HuH-7 (cell line): ENCODE results near the gene MCM5.
A peak's percentile ranks its signal among the peaks of the same experiment; 100 is the strongest.
"Not testable (repeated sequence)": the region's sequence is repeated elsewhere in the genome, so short reads cannot be mapped to it uniquely, and the experiment has no call there.

ENCODE experiments used
- DNase-seq: peaks from one replicate; pipeline ENCODE4 v3.0.0; 2011; ENCODE audit warnings: low spot score

The MCM5 gene

GRCh38 chr22:35432228-35432905 is 32.4 kb downstream of the MCM5 start:
- DNase-seq = no peak

- DNase-seq = no peak
These were observed 34.2 kb downstream of the MCM5 start for GRCh38 chr22:35434061-35434710.

GRCh38 chr22:35435201-35435740 is 35.3 kb downstream of the MCM5 start:
- DNase-seq = no peak

- DNase-seq = no peak
These were observed 36.5 kb downstream of the MCM5 start for GRCh38 chr22:35436421-35436820.

GRCh38 chr22:35437049-35437448 is 37.1 kb downstream of the MCM5 start:
- peak; percentile 37 for DNase-seq

GRCh38 chr22:35438673-35439364 is 38.9 kb downstream of the MCM5 start:
- not testable (repeated sequence) for DNase-seq

GRCh38 chr22:35439365-35439717 is 39.4 kb downstream of the MCM5 start:
- no peak for DNase-seq

GRCh38 chr22:35440129-35440528 is 40.2 kb downstream of the MCM5 start:
- no peak for DNase-seq

GRCh38 chr22:35441489-35442100 is 41.7 kb downstream of the MCM5 start:
- DNase-seq = no peak

- no peak for DNase-seq
These were observed 42.5 kb downstream of the MCM5 start for GRCh38 chr22:35442471-35442870.

GRCh38 chr22:35443338-35443737 is 43.4 kb downstream of the MCM5 start:
- DNase-seq = no peak

GRCh38 chr22:35443790-35444684 is 44.1 kb downstream of the MCM5 start:
- DNase-seq = no peak

GRCh38 chr22:35444685-35445399 is 44.9 kb downstream of the MCM5 start:
- DNase-seq = no peak

- DNase-seq = no peak
These were observed 46.0 kb downstream of the MCM5 start for GRCh38 chr22:35445933-35446332.

- no peak for DNase-seq
These were observed 46.4 kb downstream of the MCM5 start for GRCh38 chr22:35446365-35446764.

- DNase-seq = no peak
These were observed 48.6 kb downstream of the MCM5 start for GRCh38 chr22:35448523-35448922.

GRCh38 chr22:35449829-35450689 is 50.1 kb downstream of the MCM5 start:
- DNase-seq = no peak

- DNase-seq = no peak
These were observed 51.1 kb downstream of the MCM5 start for GRCh38 chr22:35450824-35451569.

GRCh38 chr22:35451592-35451991 is 51.7 kb downstream of the MCM5 start:
- no peak for DNase-seq
